Measurements from ENCODE around the gene YEATS2.

DNA sequence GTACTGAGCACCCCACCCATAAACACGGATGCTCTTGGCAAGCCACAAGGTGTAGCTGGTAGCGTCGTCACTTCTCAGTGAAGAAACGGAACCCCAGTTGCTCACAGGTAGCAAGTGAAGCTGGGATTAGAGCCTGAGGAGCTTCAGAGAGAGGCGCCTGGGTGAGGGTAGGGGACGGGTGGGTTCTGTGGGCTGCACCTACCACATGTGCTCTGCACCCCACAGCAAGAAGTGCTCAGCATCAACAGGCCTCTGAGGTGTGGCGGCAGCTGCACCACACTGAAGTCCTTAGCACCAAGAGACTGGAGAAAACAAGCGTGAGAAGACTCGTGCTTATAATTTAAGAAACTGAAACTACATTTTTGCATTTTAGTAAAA lies 118.0 kb downstream of the YEATS2 start:
- TF ChIP-seq, protein P1, sequence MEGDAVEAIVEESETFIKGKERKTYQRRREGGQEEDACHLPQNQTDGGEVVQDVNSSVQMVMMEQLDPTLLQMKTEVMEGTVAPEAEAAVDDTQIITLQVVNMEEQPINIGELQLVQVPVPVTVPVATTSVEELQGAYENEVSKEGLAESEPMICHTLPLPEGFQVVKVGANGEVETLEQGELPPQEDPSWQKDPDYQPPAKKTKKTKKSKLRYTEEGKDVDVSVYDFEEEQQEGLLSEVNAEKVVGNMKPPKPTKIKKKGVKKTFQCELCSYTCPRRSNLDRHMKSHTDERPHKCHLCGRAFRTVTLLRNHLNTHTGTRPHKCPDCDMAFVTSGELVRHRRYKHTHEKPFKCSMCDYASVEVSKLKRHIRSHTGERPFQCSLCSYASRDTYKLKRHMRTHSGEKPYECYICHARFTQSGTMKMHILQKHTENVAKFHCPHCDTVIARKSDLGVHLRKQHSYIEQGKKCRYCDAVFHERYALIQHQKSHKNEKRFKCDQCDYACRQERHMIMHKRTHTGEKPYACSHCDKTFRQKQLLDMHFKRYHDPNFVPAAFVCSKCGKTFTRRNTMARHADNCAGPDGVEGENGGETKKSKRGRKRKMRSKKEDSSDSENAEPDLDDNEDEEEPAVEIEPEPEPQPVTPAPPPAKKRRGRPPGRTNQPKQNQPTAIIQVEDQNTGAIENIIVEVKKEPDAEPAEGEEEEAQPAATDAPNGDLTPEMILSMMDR (IDR thresholded peaks at IDR 0.05): no peak
- no peak for TF ChIP-seq POLR2A (IDR thresholded peaks at IDR 0.05)
- no peak for TF ChIP-seq EP300 (IDR thresholded peaks at IDR 0.05)
